GM10266 (cell line): Measurements from ENCODE around the gene ITPRID1.

Experiments used
- DNase-seq: peaks from one replicate; pipeline ENCODE4 v3.0.0; 2012; ENCODE audit errors: extremely low spot score
- CTCF ChIP-seq: IDR thresholded peaks from 2 replicates; pipeline ENCODE4 v1.5.1; 2012; ENCODE audit warnings: mild to moderate bottlenecking, low read depth; ENCODE audit not compliant: control insufficient read depth, insufficient read depth; ENCODE audit errors: missing control alignments

The ITPRID1 gene

DNA sequence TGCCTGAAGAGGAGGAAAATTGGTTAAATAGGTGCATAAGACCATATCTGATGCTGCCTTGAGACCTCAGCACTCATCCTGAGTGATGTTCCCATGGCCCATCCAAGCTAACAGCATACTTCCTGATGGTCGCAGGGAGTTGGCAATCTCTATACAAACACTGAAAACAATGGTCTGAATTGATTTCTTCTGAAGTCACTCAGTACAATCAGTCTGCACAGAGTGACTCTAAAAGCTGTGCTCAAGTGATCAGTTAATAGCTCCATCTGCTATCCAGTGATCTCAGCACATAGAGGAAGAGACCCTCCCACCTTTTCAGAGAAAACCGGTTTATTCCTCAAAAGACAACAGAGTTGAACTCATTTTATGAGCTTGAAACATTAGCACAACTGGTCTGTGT, 177.0 kb downstream of the ITPRID1 start:
- DNase-seq, result no peak
- no peak for TF ChIP-seq CTCF

DNA sequence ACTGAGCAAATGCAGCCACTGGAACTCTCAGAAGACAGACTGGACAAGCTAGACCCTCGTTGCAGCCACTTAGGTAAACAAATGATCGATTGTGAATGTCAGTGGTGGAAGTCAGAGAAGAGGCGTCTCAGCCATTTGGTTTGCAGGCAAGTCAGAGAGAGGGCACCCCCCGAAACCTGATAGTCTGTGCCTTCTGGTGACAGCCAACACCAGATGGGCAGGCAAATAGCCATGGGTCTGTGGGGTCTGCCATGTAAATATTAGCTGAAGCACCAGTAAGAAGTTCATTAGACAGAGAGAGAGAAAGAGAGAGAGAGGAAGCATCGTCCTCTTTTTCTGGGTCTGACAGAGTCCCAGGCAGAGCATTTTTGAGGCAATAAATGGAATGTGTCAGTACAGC, 178.6 kb downstream of the ITPRID1 start:
- no peak for DNase-seq
- TF ChIP-seq CTCF, result no peak

DNA sequence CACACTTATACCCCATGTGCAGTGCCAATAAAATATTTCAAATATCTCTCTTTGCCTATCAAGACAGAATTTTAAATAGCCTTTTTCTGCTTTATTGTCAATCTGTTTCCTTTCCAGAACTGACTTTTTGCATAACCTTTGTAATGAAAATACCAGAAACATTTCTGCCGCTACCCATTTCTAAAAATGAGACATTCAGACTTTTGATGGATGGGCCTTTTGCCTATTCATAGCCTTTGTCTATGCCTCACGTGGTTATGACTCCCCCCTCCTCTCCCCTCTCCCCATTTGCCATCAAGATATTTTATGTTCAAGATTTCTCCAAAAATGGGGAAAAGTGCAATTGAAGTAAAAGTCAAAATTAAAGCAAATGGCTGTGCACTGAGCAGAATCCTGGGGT, 179.0 kb downstream of the ITPRID1 start:
- no peak for DNase-seq
- TF ChIP-seq CTCF, result no peak

DNA sequence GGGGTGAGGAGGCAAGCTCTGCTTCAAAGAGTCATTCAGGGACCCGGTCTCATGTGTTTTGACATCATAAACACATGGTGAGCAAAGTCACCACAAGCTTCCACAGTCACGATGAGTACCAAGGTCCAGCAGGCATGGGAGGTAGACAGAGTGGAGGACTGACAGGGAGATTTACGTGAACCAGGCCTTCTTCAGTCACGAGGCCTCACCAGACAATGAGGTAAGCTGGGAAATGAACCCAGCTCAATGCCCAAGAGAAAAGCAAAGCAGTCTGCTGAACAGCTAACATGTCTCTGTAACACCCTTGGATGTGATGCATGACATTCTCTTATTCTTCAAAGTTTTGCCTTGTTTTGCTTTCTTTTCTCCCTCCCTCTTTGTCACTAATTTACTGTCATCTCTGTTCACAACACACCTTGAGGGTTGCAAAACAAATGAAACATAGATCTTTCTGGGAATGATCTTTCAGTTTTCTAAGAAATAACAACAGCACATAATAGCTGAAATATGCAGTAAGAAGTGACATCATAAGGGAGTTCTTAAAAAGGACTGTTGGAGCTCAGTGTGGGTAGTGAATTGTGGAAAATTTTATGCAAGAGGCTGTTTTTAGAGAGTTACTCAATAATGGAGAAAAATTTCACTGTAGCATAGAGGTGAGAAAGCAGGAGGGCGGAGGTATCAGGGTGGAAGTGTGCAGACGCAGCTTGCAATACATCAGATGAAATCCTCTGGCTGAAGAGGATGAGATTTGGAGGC, 182.1 kb downstream of the ITPRID1 start:
- TF ChIP-seq CTCF, result no peak
- no peak for DNase-seq

GRCh38 chr7:31699050-31699449, 185.2 kb downstream of the ITPRID1 start:
- TF ChIP-seq CTCF, result no peak
- no peak for DNase-seq

DNA sequence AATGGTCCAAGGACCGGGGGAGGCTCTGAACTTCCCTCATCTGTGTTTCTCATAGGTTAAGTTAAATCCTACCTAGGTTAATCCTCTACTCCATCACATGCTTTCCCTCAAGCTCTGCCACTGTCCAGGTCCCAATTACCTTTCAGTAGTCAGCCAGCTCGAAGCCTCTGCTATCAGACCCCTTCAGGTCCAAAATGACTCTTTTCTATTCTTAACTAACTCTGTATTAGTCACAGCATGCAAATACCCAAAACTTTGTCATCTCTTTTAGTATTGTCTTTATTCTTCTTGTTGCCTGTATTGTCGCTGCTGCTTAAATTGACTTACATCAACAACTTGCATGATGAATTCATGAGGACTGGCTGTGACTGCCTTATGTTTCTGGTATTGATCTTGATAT, 188.5 kb downstream of the ITPRID1 start:
- no peak for TF ChIP-seq CTCF
- no peak for DNase-seq

DNA sequence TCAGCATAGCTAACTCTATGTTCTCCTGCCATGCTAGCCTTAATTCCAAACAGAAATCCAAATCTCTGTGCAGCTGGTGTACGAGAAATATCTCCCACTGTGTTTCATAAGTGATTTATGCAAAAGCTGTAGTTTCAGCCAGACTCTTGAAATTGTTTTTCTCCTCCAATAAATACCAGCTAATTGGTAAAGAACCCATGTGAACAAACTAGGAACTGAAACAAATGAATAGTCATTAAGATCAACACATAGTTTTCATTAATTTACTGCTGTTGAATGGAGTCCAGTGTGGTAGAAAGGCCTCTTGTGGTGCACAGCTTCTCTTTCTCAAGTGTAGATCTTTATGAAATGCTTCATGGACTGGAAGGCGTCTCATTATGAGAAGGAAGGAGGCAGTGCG, 191.5 kb downstream of the ITPRID1 start:
- no peak for TF ChIP-seq CTCF
- no peak for DNase-seq
